Smooth muscle cell (in vitro differentiated cells): ENCODE results near the gene ADD1. TPM values are rescaled to one million over a fixed set of nuclear protein-coding genes. Genes with fewer than 3 reads are reported as not detected.

Experiments
- DNase-seq: peaks from one replicate; lab custom pipeline; 2025; ENCODE audit not compliant: unreplicated experiment; lab: John Stamatoyannopoulos, UW
- H2AFZ ChIP-seq: fragments of 200-600 bp; sonication (generic); 2 replicates; pipeline ENCODE4 v1.6.0; 2016; ENCODE audit warnings: antibody characterized with exemption, low read depth, mild to moderate bottlenecking
- H3F3A ChIP-seq: fragments of 200-600 bp; sonication (generic); 2 replicates; pipeline ENCODE4 v1.6.0; 2017; ENCODE audit warnings: antibody characterized with exemption, low read depth
- H3K27ac ChIP-seq: fragments of 200-600 bp; sonication (generic); 2 replicates; pipeline ENCODE4 v1.5.1; 2016; ENCODE audit warnings: low read depth, mild to moderate bottlenecking
- H3K27me3 ChIP-seq: fragments of 200-600 bp; sonication (generic); 2 replicates; pipeline ENCODE4 v1.6.1; 2016; ENCODE audit warnings: low read depth, mild to moderate bottlenecking
- H3K36me3 ChIP-seq: fragments of 200-600 bp; sonication (generic); 2 replicates; pipeline ENCODE4 v1.5.1; 2016; ENCODE audit warnings: low read depth
- H3K4me1 ChIP-seq: fragments of 200-600 bp; sonication (generic); 2 replicates; pipeline ENCODE4 v1.5.1; 2016; ENCODE audit warnings: low read depth
- H3K4me2 ChIP-seq: fragments of 200-600 bp; sonication (generic); 2 replicates; pipeline ENCODE4 v1.6.0; 2016; ENCODE audit warnings: mild to moderate bottlenecking
- H3K4me3 ChIP-seq: fragments of 200-600 bp; sonication (generic); 2 replicates; pipeline ENCODE4 v1.5.1; 2016; ENCODE audit warnings: mild to moderate bottlenecking
- H3K79me2 ChIP-seq: fragments of 200-600 bp; sonication (generic); 2 replicates; pipeline ENCODE4 v1.6.0; 2016; ENCODE audit warnings: low read depth, mild to moderate bottlenecking
- H3K9ac ChIP-seq: fragments of 200-600 bp; sonication (generic); 2 replicates; pipeline ENCODE4 v1.6.0; 2016; ENCODE audit warnings: low read depth
- H3K9me3 ChIP-seq: fragments of 200-600 bp; sonication (generic); replicated peaks from 2 replicates; pipeline ENCODE4 v1.5.1; 2016; ENCODE audit warnings: low read depth
- H4K20me1 ChIP-seq: fragments of 200-600 bp; sonication (generic); 2 replicates; pipeline ENCODE4 v1.6.0; 2016; ENCODE audit warnings: low read depth
- CTCF ChIP-seq: fragments of 200-600 bp; sonication (generic); IDR thresholded peaks from 2 replicates; pipeline ENCODE4 v1.5.1; 2017; ENCODE audit warnings: borderline replicate concordance, mild to moderate bottlenecking, antibody characterized with exemption; ENCODE audit not compliant: insufficient read depth, poor library complexity, severe bottlenecking
- WGBS: methylation state at CpG from one replicate; pipeline ENCODE4 v1.1.7; 2016; ENCODE audit warnings: low lambda C conversion rate; 5-methylcytosine and 5-hydroxymethylcytosine counted together
- polyA plus RNA-seq: library from polyadenylated mRNA; unstranded; fragments of >200 nt; fragmentation: Nextera tagmentation; extraction: Ambion mirVana; gene quantifications from 2 replicates; pipeline ENCODE4 v1.2.1, GENCODE V29; 2016
- total RNA-seq: library from RNA; depleted of rRNA; stranded (reverse); fragments of >200 nt; gene quantifications from 2 replicates; pipeline ENCODE4 v1.2.3, GENCODE V29; 2014

Gene ADD1
- total and polyA plus RNA-seq, 2 experiments from 2014 or later, result 109 to 175 TPM

DNA sequence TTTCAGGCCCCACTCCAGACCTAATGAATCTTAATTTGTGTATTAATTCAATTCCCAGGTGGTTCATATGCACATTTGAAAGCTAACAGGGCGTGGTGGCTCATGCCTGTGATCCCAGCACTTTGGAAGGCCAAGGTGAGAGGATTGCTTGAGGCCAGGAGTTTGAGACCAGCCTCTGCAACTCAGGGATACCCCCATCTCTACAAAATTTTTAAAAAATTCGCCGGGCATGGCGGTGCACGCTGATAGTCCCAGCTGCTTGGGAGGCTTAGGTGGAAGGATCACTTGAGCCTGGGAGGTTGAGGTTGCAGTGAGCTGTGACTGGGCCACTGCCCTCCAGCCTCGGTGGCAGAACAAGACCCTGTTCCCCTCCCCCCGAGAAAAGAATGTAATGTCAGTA is 31.2 kb downstream of the ADD1 start:
- TF ChIP-seq CTCF, result no peak
- 95% methylated on average over 7 of the region's 7 CpGs for WGBS
- H3F3A ChIP-seq, result no peaks in the 10 kb centered on the region

DNA sequence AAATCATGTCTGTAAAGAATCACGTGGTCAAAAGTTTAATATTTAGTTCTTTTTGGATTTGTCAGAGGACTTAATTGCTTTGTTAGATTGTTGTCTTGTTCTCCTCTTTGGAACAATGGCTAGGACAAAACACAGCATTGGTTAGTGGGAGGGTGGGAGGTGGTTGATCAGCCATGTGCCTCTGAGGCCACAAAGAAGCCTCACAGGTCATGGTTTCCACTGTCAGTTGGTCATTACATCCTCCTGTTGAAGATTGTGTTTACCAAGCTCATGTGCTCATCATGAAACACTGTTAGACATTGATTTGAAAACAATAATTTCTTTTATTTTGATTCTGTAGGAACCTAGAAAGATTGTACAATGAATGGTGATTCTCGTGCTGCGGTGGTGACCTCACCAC is 31.9 kb downstream of the ADD1 start:
- H4K20me1 ChIP-seq, result peaks cover 98% of the 10 kb centered on the region
- no peak for TF ChIP-seq CTCF
- WGBS, result 94% methylated on average over 3 of the region's 3 CpGs

More for the DNA sequence above, 31.2 kb downstream of the ADD1 start:
- Histone ChIP-seq H3K79me2 (peaks cover 94% of the 10 kb centered on the region), H3K27me3 (no peaks in the 10 kb centered on the region), H3K9me3 (no peaks in the 10 kb centered on the region), H3K9ac (no peak overlapping the region), H4K20me1 (peaks cover 100% of the 10 kb centered on the region), H3K4me2 (no peak overlapping the region), H3K4me1 (peaks cover 4% of the 10 kb centered on the region), H2AFZ (no peak overlapping the region), H3K27ac (no peak overlapping the region), H3K36me3 (no peaks in the 10 kb centered on the region), H3K4me3 (no peak overlapping the region)
- no peak for DNase-seq

DNA sequence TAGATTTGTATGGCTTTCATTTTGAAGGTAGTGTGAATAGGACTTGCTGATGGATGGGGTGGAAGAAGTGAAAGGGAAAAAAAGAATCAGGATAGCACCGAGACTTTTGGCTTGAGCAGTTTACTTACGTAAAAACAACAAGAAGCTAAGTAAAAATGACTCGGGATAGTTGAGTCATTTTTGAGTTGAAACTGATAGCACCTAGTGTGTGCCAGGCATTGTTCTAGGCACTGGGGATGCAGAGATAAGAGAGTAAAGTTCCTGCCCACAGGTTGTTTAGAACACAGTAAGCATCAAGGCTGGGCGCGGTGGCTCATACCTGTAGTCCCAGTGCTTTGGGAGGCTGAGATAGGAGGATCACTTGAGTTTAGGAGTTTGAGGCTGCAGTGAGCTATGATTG is 34.7 kb downstream of the ADD1 start:
- Histone ChIP-seq H4K20me1 (peaks cover 97% of the 10 kb centered on the region), H3K79me2 (peaks cover 71% of the 10 kb centered on the region), H3K27ac (no peak overlapping the region), H3K4me2 (no peak overlapping the region), H3K4me3 (no peak overlapping the region), H3K4me1 (peaks cover 3% of the 10 kb centered on the region), H3F3A (no peaks in the 10 kb centered on the region), H2AFZ (no peak overlapping the region), H3K36me3 (no peaks in the 10 kb centered on the region), H3K9me3 (no peaks in the 10 kb centered on the region), H3K27me3 (no peaks in the 10 kb centered on the region), H3K9ac (no peak overlapping the region)
- WGBS, result 96% methylated on average over 5 of the region's 5 CpGs
- TF ChIP-seq CTCF, result no peak
- DNase-seq, result no peak

More for the DNA sequence above, 31.9 kb downstream of the ADD1 start:
- Histone ChIP-seq H2AFZ (no peak overlapping the region), H3F3A (no peaks in the 10 kb centered on the region), H3K79me2 (peaks cover 90% of the 10 kb centered on the region), H3K36me3 (no peaks in the 10 kb centered on the region), H3K9me3 (no peaks in the 10 kb centered on the region), H3K27me3 (no peaks in the 10 kb centered on the region), H3K4me3 (no peak overlapping the region), H3K4me1 (peaks cover 3% of the 10 kb centered on the region), H3K27ac (no peak overlapping the region), H3K9ac (no peak overlapping the region), H3K4me2 (no peak overlapping the region)
- no peak for DNase-seq

GRCh38 chr4:2879026-2879425 is 35.4 kb downstream of the ADD1 start:
- H3K27ac ChIP-seq, result no peak overlapping the region
- 88% methylated on average over 5 of the region's 5 CpGs for WGBS

More at GRCh38 chr4:2879026-2879425, 35.4 kb downstream of the ADD1 start:
- no peaks in the 10 kb centered on the region for H3F3A ChIP-seq
- H3K4me3 ChIP-seq, result no peak overlapping the region
- peaks cover under 1% of the 10 kb centered on the region for H3K36me3 ChIP-seq
- no peak overlapping the region for H3K9ac ChIP-seq
- H4K20me1 ChIP-seq, result peaks cover 97% of the 10 kb centered on the region
- H3K79me2 ChIP-seq, result peaks cover 66% of the 10 kb centered on the region
- TF ChIP-seq CTCF, result no peak
- no peak overlapping the region for H3K4me2 ChIP-seq
- H2AFZ ChIP-seq, result no peak overlapping the region
- no peaks in the 10 kb centered on the region for H3K27me3 ChIP-seq
- no peak for DNase-seq
- H3K9me3 ChIP-seq, result no peaks in the 10 kb centered on the region
- peaks cover 3% of the 10 kb centered on the region for H3K4me1 ChIP-seq
